H1 (cell line): ENCODE measurements around the gene CHSY1. TPM values are rescaled to one million over a fixed set of nuclear protein-coding genes. Genes with fewer than 3 reads are reported as not detected.

ENCODE experiments used
- CTCF ChIA-PET: fragments of 300-600 bp; sonication (Branson Sonifier 250); formaldehyde crosslinking; loops from one replicate; lab custom pipeline; 2021; ENCODE audit not compliant: partially characterized antibody; lab: Charles Lee
- POLR2A ChIA-PET: fragments of 300-600 bp; sonication (Branson Sonifier 250); formaldehyde crosslinking; loops from one replicate; lab custom pipeline; 2021; ENCODE audit warnings: inconsistent platforms; ENCODE audit not compliant: partially characterized antibody; lab: Charles Lee
- DNase-seq, 2 experiments: peaks; one replicate each; pipeline versions ENCODE4 v3.0.0 to v3.0.0-alpha.2; 2010 to 2022; ENCODE audit warnings: low spot score in 2 of 2, low read depth in 1 of 2, mixed read lengths in 1 of 2
- FAIRE-seq: peaks from 2 replicates; lab custom pipeline; 2011; peaks lifted over from hg19 to GRCh38; lab: Jason Lieb, UNC
- H2AFZ ChIP-seq: 2 replicates; pipeline ENCODE4 v1.8.1; 2012; ENCODE audit warnings: low read length, inconsistent platforms
- H2AK5ac ChIP-seq: 2 replicates; pipeline ENCODE4 v1.6.1; 2013; ENCODE audit warnings: low read depth, low read length
- H2BK120ac ChIP-seq: replicated peaks from 2 replicates; pipeline ENCODE3; 2013; ENCODE audit warnings: low read depth, low read length, inconsistent platforms
- H2BK12ac ChIP-seq: 2 replicates; pipeline ENCODE4 v1.6.1; 2013; ENCODE audit warnings: low read depth, low read length
- H2BK15ac ChIP-seq: 2 replicates; pipeline ENCODE4 v1.6.1; 2013; ENCODE audit warnings: low read length
- H2BK20ac ChIP-seq: 2 replicates; pipeline ENCODE4 v1.6.1; 2013; ENCODE audit warnings: low read length
- H2BK5ac ChIP-seq: 2 replicates; pipeline ENCODE4 v1.6.1; 2013; ENCODE audit warnings: low read depth, low read length
- H3K14ac ChIP-seq: 2 replicates; pipeline ENCODE4 v1.6.1; 2013; ENCODE audit warnings: inconsistent platforms; ENCODE audit not compliant: insufficient read length
- H3K18ac ChIP-seq: 2 replicates; pipeline ENCODE4 v1.6.1; 2013; ENCODE audit warnings: low read length; ENCODE audit errors: extremely low read depth
- H3K23ac ChIP-seq: 2 replicates; pipeline ENCODE4 v1.6.1; 2013; ENCODE audit warnings: inconsistent platforms; ENCODE audit not compliant: insufficient read length
- H3K23me2 ChIP-seq: 2 replicates; pipeline ENCODE4 v1.6.1; 2013; ENCODE audit warnings: low read depth, low read length
- H3K27ac ChIP-seq: 2 replicates; pipeline ENCODE4 v1.6.1; 2011; ENCODE audit warnings: low read depth, low read length, inconsistent platforms
- H3K27me3 ChIP-seq, 4 experiments: replicated peaks in 1 of 4; 1 replicate in 1 of 4; 2 replicates in 3 of 4; pipeline versions ENCODE4 v1.6.1 to v1.8.1; 2011 to 2013; ENCODE audit warnings: low read length in 3 of 4, mild to moderate bottlenecking in 3 of 4, inconsistent platforms in 2 of 4, mixed read lengths in 2 of 4, moderate library complexity in 1 of 4; ENCODE audit not compliant: control insufficient read depth in 3 of 4, insufficient read depth in 3 of 4; ENCODE audit errors: extremely low read depth in 1 of 4
- H3K36me3 ChIP-seq, 4 experiments: 2 replicates each; pipeline versions ENCODE4 v1.6.1 to v1.8.1; 2011 to 2013; ENCODE audit warnings: mild to moderate bottlenecking in 4 of 4, low read length in 3 of 4, moderate library complexity in 2 of 4, control low read depth in 1 of 4, inconsistent platforms in 1 of 4; ENCODE audit not compliant: insufficient read depth in 4 of 4, control insufficient read depth in 2 of 4
- H3K4ac ChIP-seq: replicated peaks from 2 replicates; pipeline ENCODE3; 2013; ENCODE audit warnings: low read length, low read depth, mixed read lengths, inconsistent platforms; ENCODE audit not compliant: insufficient read length
- H3K4me1 ChIP-seq, 4 experiments: replicated peaks in 1 of 4; 1 replicate in 1 of 4; 2 replicates in 3 of 4; pipeline versions ENCODE4 v1.6.1 to v1.8.1; 2011 to 2013; ENCODE audit warnings: low read length in 3 of 4, inconsistent platforms in 2 of 4, mixed read lengths in 1 of 4; ENCODE audit not compliant: insufficient read depth in 4 of 4, control insufficient read depth in 3 of 4
- H3K4me2 ChIP-seq, 2 experiments: 2 replicates each; pipeline versions ENCODE4 v1.6.1 to v1.8.1; 2011 to 2013; ENCODE audit warnings: low read depth in 2 of 2, low read length in 2 of 2, control low read depth in 1 of 2, inconsistent platforms in 1 of 2, mild to moderate bottlenecking in 1 of 2; ENCODE audit not compliant: insufficient read depth in 1 of 2
- H3K4me3 ChIP-seq, 4 experiments: fragments of 200-600, 300-600 bp in 1 of 4; sonication (generic), shearing (Covaris generic), sonication (Bioruptor Twin) in 1 of 4; 2 replicates each; pipeline versions ENCODE4 v1.5.1 to v1.8.1; 2011 to 2016; ENCODE audit warnings: low read length in 4 of 4, low read depth in 3 of 4, control low read depth in 2 of 4, inconsistent platforms in 2 of 4, mild to moderate bottlenecking in 2 of 4, mixed read lengths in 1 of 4, moderate library complexity in 1 of 4; ENCODE audit not compliant: insufficient read depth in 2 of 4; ENCODE audit errors: extremely low read depth in 1 of 4
- H3K56ac ChIP-seq: replicated peaks from 2 replicates; pipeline ENCODE3; 2013; ENCODE audit warnings: low read depth, mild to moderate bottlenecking, mixed read lengths, low read length, inconsistent platforms; ENCODE audit not compliant: insufficient read length
- H3K79me1 ChIP-seq: 2 replicates; pipeline ENCODE4 v1.6.1; 2013; ENCODE audit warnings: low read depth, low read length, control low read depth
- H3K79me2 ChIP-seq, 2 experiments: 2 replicates each; pipeline versions ENCODE4 v1.6.1 to v1.8.1; 2012 to 2013; ENCODE audit warnings: low read length in 2 of 2, mild to moderate bottlenecking in 2 of 2, inconsistent platforms in 1 of 2; ENCODE audit not compliant: insufficient read depth in 2 of 2, control insufficient read depth in 1 of 2
- H3K9ac ChIP-seq, 4 experiments: replicated peaks in 1 of 4; 1 replicate in 1 of 4; 2 replicates in 3 of 4; pipeline versions ENCODE4 v1.6.1 to v1.8.1; 2011 to 2013; ENCODE audit warnings: low read depth in 3 of 4, low read length in 3 of 4, control low read depth in 2 of 4, mild to moderate bottlenecking in 2 of 4, moderate library complexity in 2 of 4, inconsistent platforms in 1 of 4; ENCODE audit errors: extremely low read depth in 1 of 4
- H3K9me3 ChIP-seq, 2 experiments: 2 replicates each; pipeline versions ENCODE4 v1.6.1 to v1.8.1; 2012 to 2013; ENCODE audit warnings: mild to moderate bottlenecking in 2 of 2, moderate library complexity in 2 of 2, control low read depth in 1 of 2, inconsistent platforms in 1 of 2, low read depth in 1 of 2, low read length in 1 of 2, mixed read lengths in 1 of 2; ENCODE audit not compliant: insufficient read depth in 2 of 2
- H4K20me1 ChIP-seq, 2 experiments: replicated peaks in 1 of 2; 2 replicates each; pipeline versions ENCODE3 to v1.8.1; 2011 to 2013; ENCODE audit warnings: inconsistent platforms in 2 of 2, low read length in 2 of 2, mild to moderate bottlenecking in 1 of 2; ENCODE audit not compliant: insufficient read depth in 2 of 2, control insufficient read depth in 1 of 2
- H4K5ac ChIP-seq: 2 replicates; pipeline ENCODE4 v1.6.1; 2013; ENCODE audit warnings: low read length, low read depth, mixed read lengths, inconsistent platforms; ENCODE audit not compliant: insufficient read length
- H4K8ac ChIP-seq: 2 replicates; pipeline ENCODE4 v1.8.0; 2013; ENCODE audit warnings: mild to moderate bottlenecking, moderate library complexity, low read length, inconsistent platforms; ENCODE audit not compliant: insufficient read depth; ENCODE audit errors: extremely low read depth
- H4K91ac ChIP-seq: replicated peaks from 2 replicates; pipeline ENCODE3; 2013; ENCODE audit warnings: low read length, mixed read lengths, inconsistent platforms; ENCODE audit not compliant: insufficient read length
- CTBP2 ChIP-seq: IDR thresholded peaks from 2 replicates; pipeline ENCODE4 v1.7.0; 2011; ENCODE audit warnings: borderline replicate concordance, mild to moderate bottlenecking, moderate library complexity, mixed read lengths, low read length; ENCODE audit not compliant: insufficient read depth, insufficient read length
- FOSL1 ChIP-seq: IDR thresholded peaks from 2 replicates; pipeline ENCODE4 v1.6.1; 2011; ENCODE audit warnings: mild to moderate bottlenecking, low read depth, low read length, moderate library complexity; ENCODE audit not compliant: insufficient read depth
- GABPA ChIP-seq: IDR thresholded peaks from 2 replicates; pipeline ENCODE4 v1.6.1; 2011; ENCODE audit warnings: mild to moderate bottlenecking, low read length, moderate library complexity, borderline replicate concordance; ENCODE audit not compliant: insufficient read depth
- HDAC2 ChIP-seq, 2 experiments: fragments of 300-600 bp in 1 of 2; sonication (generic) in 1 of 2; IDR thresholded peaks; 2 replicates each; pipeline ENCODE4 v1.6.1; 2011 to 2012; ENCODE audit warnings: low read depth in 2 of 2, low read length in 2 of 2, mild to moderate bottlenecking in 2 of 2, moderate library complexity in 2 of 2, borderline replicate concordance in 1 of 2, inconsistent platforms in 1 of 2
- KDM4A ChIP-seq: IDR thresholded peaks from one replicate; pipeline ENCODE4 v1.7.1; 2012; ENCODE audit warnings: low read depth, mild to moderate bottlenecking, moderate library complexity, low read length, inconsistent platforms; ENCODE audit not compliant: severe bottlenecking
- SIRT6 ChIP-seq: IDR thresholded peaks from one replicate; pipeline ENCODE4 v1.7.1; 2012; ENCODE audit warnings: low read length, inconsistent platforms
- TBP ChIP-seq: IDR thresholded peaks from 2 replicates; pipeline ENCODE4 v1.6.1; 2011; ENCODE audit warnings: low read depth, low read length, improper control_type of control experiment
- WGBS, 2 experiments: shearing (Covaris generic) in 1 of 2; methylation state at CpG; one replicate each; pipeline versions ENCODE4 v1.1.6 to v1.1.7; 2013 to 2015; ENCODE audit warnings: low lambda C conversion rate in 2 of 2, mixed read lengths in 2 of 2, inconsistent platforms in 1 of 2, low coverage in 1 of 2, missing lambda C conversion rate in 1 of 2; ENCODE audit not compliant: insufficient replicate concordance in 2 of 2, insufficient coverage in 1 of 2, insufficient read length in 1 of 2; ENCODE audit errors: extremely low coverage in 1 of 2, missing lambda C conversion rate in 1 of 2; 5-methylcytosine and 5-hydroxymethylcytosine counted together
- polyA plus RNA-seq, 7 experiments: library from polyadenylated mRNA; depleted of rRNA in 3 of 7; stranded (reverse) in 5 of 7; unstranded in 2 of 7; fragments of >200 nt in 5 of 7; fragments of 200-250 nt in 2 of 7; gene quantifications; 1 replicate in 5 of 7; 2 replicates in 1 of 7; 4 replicates in 1 of 7; pipeline versions ENCODE4 v1.2.1 to v1.2.3, GENCODE V29; 2011 to 2013; ENCODE audit warnings: missing spikeins in 2 of 7, mixed read lengths in 2 of 7
- total RNA-seq: library from RNA; stranded (reverse); fragmentation: NEBNext Ultra II Directional; extraction: Animal tissue kit (Norgen Biotek cat#: 25700); gene quantifications from 2 replicates; pipeline ENCODE4 v1.2.1, GENCODE V29; 2021
- TF ChIP-seq, protein P1 (sequence below): IDR thresholded peaks from 2 replicates; pipeline ENCODE4 v1.6.1; 2011; ENCODE audit warnings: low read length, improper control_type of control experiment

CHSY1 gene
- total and polyA plus RNA-seq, 2 of the 8 experiments (the other 6 are each of a cell fraction or from before 2014, with no cell fraction given), result 24.9 to 60.7 TPM

GRCh38 chr15:101277038-101277822, 25.4 kb upstream of the CHSY1 start, which contains the start of gene SELENOS:
TSS of gene SELENOS (minus strand) at chr15:101277485. CDS start at chr15:101277417, 68 bp downstream.
- H3K23ac ChIP-seq, result no peak within 1 kb of the TSS
- H4K20me1 ChIP-seq, result peaks cover 0 to 9% of the 10 kb centered on the region in 2 experiments
- H4K8ac ChIP-seq, result peak within 1 kb of the TSS; percentile 96
- H2BK12ac ChIP-seq, result no peak within 1 kb of the TSS
- ChIA-PET CTCF (interaction anchor here (0.8 to 3.2 kb wide), 5 partner anchors 10 to 378 kb away, joined by 3 to 21 read pairs (median 4); no protein-coding TSS in a partner anchor), POLR2A (interaction anchor here (0.7 kb wide), 1 partner anchor 265 kb away, joined by 4 read pairs; no protein-coding TSS in a partner anchor)
- no peak within 1 kb of the TSS for H3K56ac ChIP-seq
- no peaks in the 10 kb centered on the region for H3K27me3 ChIP-seq
- H3K79me2 ChIP-seq, result peaks cover 0 to 17% of the 10 kb centered on the region in 2 experiments; a peak in 3 of 4 replicates
- H2BK15ac ChIP-seq, result no peak within 1 kb of the TSS
- H4K5ac ChIP-seq, result no peak within 1 kb of the TSS
- no peaks in the 10 kb centered on the region for H3K9me3 ChIP-seq
- H3K4me1 ChIP-seq, result peaks cover 0 to 3% (median 1%) of the 10 kb centered on the region in 4 experiments; a peak in 3 of 7 replicates
- peaks cover 8% of the 10 kb centered on the region for H3K23me2 ChIP-seq
- H3K36me3 ChIP-seq, result peaks cover 27 to 53% (median 40%) of the 10 kb centered on the region in 4 experiments
- FAIRE-seq, result no peak
- H2AFZ ChIP-seq, result peak within 1 kb of the TSS; percentile 65
- H3K4me3 ChIP-seq, result peak within 1 kb of the TSS; percentile 90 to 94 (median 93)
- peak within 1 kb of the TSS; percentile 98 for H3K4me2 ChIP-seq
- H3K79me1 ChIP-seq, result no peaks in the 10 kb centered on the region; the same call in 1 of the 2 replicates
- H2BK5ac ChIP-seq, result 0 out of 2 replicates have a peak within 1 kb of the TSS, but pooled peaks have one; percentile 27
- H2AK5ac ChIP-seq, result no peak within 1 kb of the TSS; the same call in 1 of the 2 replicates
- H3K14ac ChIP-seq, result no peak within 1 kb of the TSS
- H2BK20ac ChIP-seq, result no peak within 1 kb of the TSS
- peak in 1 of 2 experiments; percentile 94 for DNase-seq
- H3K18ac ChIP-seq, result no peak within 1 kb of the TSS
- no peak within 1 kb of the TSS for H3K4ac ChIP-seq
- H3K27ac ChIP-seq, result peak within 1 kb of the TSS; percentile 13; the same call in 1 of the 2 replicates
- no peak within 1 kb of the TSS for H2BK120ac ChIP-seq
- H4K91ac ChIP-seq, result no peak within 1 kb of the TSS
- WGBS, 2 experiments, result 2% methylated on average over 58 of the region's 91 CpGs; no CpG with 5 or more reads in 1 of the 2 experiments
- peak within 1 kb of the TSS; percentile 52 to 90 (median 70) for H3K9ac ChIP-seq
- TF ChIP-seq GABPA, result 0 out of 2 replicates have a peak, but pooled peaks have one; percentile 51
- TF ChIP-seq SIRT6, result no peak
- no peak for TF ChIP-seq FOSL1
- TF ChIP-seq KDM4A, result peak; percentile 54
- peak; percentile 21; the same call in 1 of the 2 replicates for TF ChIP-seq TBP
- peak in 1 of 2 experiments; percentile 40; a peak in 1 of 4 replicates for TF ChIP-seq HDAC2 (IDR thresholded peaks at IDR 0.05; ENCODE audit: borderline replicate concordance in 1 of 2, low read depth in 2 of 2, low read length in 2 of 2)
- no peak for TF ChIP-seq CTBP2
- TF ChIP-seq, protein P1, sequence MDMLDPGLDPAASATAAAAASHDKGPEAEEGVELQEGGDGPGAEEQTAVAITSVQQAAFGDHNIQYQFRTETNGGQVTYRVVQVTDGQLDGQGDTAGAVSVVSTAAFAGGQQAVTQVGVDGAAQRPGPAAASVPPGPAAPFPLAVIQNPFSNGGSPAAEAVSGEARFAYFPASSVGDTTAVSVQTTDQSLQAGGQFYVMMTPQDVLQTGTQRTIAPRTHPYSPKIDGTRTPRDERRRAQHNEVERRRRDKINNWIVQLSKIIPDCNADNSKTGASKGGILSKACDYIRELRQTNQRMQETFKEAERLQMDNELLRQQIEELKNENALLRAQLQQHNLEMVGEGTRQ, result no peak
